HG03521 (cell line): ENCODE measurements around the gene RASSF3.

Experiments
- ATAC-seq: cut with Tn5 transposase; IDR thresholded peaks from one replicate; pipeline ENCODE4 v1.9.1; 2021; ENCODE audit warnings: mild to moderate bottlenecking, moderate library complexity; ENCODE audit not compliant: unreplicated experiment

RASSF3 gene

GRCh38 chr12:64667793-64668192, 57.5 kb downstream of the RASSF3 start:
- no peak for ATAC-seq

GRCh38 chr12:64669270-64669842, 59.1 kb downstream of the RASSF3 start:
- ATAC-seq: peak; percentile 53

GRCh38 chr12:64670019-64670418, 59.7 kb downstream of the RASSF3 start:
- no peak for ATAC-seq

DNA sequence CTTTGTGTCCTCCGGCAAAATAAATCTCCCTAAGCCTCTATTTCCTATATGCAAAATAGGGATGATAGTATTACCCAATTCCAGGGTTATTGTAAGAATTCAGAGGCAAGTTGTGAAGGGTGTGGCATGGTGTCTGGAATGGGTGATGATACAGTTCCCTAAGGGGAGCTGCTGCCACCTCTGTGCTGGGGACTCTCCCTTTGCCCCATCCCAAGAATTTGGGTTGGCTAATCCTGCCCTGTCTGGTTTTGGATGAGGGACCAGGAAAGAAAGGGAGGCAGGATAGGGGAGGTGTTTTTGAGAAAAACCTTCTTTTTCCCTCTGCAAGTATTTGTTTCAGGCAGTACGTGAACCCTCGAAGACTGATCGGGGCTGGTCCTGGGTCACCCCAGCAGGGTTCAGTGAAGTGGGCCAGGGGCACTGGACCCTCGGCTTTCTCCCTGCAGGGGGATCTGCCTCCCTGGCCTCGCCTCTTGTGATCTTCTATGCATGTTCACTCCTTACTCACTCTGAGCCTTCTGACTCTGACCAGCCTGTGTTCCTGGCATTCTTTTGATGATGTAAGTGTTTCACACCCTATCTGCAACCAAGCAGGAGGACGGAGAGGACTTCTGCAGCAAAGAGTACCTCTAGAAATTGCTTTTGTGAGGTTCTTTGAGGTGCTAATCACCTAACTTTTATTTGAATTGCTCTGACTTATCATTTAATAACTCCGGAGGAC, 60.8 kb downstream of the RASSF3 start:
- ATAC-seq: no peak

DNA sequence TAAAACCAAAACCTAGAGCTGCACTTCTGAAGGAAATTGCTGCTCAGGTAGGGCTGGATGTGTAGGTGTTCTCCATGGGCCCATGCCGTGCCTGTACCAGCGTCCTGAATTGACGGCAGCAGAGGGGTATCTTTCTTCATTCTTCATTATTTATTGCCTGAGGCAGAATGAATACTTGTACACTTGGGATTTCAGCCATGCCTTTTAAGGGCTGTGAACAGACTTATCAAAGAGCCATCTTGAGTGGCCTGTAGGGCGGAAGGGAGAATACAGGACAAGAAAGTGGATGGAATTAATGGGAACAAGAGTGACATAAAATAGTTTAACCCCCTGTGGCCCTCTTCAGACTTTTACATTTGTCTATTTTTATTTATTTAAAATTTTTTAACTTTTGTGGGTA, 61.4 kb downstream of the RASSF3 start:
- no peak for ATAC-seq

DNA sequence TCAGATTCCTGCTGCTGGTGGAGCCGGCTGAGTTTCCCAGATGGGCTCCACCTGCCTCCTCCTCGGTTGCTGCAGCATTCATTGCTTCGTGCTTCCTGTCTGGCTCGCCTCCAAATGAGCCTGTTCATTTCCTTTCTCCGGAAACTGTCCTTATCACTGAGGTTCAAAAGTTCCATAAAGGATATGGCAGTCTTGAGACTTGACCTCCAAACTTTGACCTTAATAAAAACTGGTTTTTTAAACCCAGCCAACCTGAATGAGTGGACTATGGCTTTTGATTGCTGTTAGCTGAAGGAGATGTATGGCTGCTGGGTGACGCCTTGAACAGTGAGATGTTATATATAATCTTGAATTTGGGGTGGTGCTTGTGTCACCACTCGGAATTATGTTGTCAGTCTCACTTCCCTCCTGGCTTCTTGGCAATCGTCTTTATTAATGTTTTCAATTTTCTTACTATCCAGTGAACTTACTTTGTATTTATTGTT, 62.7 kb downstream of the RASSF3 start:
- ATAC-seq: no peak

DNA sequence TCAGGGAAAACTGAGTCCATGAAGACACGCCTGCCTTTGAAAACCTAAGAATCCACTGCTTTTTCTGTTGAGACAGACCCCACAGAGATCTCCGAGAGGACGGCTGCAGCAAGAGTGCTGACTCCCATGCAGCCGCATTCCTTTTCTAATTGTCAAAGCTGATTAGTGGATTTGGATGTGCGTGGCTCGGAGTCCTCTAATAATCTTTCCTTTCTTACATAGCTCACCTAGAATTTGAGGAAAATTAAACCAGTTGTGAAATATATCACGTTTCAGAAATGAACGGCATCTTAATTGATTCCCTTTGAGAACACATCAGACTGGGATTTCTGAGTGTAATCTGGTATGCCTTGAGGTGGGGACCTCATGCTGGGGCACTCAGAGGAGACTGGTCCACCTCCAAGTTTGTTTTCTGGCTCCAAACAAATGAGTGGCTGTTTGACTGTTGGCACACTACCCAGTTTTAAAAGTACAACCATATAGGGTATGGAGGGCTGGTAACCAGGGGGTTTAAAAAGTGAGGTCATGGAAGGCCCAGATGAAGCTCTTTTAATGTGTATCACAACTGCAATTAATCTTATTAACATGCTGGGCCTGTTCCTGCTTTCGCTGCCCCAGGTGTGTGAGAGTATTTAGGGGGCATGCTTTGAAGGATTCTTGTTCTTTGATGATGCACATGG, 63.3 kb downstream of the RASSF3 start:
- ATAC-seq: no peak

- ATAC-seq: no peak
These were observed 64.2 kb downstream of the RASSF3 start for GRCh38 chr12:64674367-64674922.

- ATAC-seq: no peak
These were observed 65.5 kb downstream of the RASSF3 start for GRCh38 chr12:64675795-64676194.

DNA sequence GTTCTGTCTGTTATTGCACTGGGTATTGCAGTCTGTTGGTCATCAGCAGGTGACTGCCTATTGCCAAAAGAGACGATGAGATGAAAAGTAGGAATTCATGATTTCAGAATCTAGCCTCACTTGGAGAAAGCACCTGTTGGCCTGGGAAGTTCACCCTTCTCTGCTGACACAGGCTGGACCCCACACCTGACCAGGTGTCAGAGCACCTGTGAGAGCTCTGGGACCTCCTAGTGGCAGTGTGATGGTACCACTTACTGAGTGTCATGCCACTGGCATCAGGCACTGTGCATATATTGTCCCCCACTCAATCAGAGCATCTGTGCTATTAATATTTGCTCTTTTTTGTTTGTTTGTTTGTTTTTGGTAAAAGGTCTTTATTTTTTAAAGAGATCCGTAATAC, 68.0 kb downstream of the RASSF3 start:
- ATAC-seq: no peak

- no peak for ATAC-seq
These were observed 68.5 kb downstream of the RASSF3 start for GRCh38 chr12:64678835-64679234.

DNA sequence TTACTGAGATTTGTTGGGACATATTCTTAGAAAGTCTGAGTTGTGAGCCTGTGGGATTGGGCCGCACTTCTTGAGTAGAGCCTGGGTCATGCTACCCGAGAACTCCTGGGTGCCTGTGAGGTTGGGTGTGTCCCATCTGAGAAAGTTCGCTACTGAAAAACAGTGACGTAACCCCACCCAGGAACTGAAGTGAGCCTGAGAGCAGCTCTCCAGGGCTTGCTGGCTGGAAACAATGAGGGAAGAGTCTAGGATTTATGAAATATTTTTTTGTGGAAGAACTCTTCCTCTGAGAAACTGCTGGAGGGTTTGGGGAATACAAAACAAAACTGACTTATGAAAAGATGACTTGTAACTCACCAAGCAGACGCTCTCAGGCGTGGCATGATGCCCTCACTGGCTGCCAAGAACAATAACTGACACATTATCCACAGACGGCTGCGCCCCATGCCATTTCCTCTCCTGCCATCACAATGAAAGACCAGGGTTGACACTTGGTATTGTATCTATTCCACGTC, 69.2 kb downstream of the RASSF3 start:
- ATAC-seq: peak; percentile 59

DNA sequence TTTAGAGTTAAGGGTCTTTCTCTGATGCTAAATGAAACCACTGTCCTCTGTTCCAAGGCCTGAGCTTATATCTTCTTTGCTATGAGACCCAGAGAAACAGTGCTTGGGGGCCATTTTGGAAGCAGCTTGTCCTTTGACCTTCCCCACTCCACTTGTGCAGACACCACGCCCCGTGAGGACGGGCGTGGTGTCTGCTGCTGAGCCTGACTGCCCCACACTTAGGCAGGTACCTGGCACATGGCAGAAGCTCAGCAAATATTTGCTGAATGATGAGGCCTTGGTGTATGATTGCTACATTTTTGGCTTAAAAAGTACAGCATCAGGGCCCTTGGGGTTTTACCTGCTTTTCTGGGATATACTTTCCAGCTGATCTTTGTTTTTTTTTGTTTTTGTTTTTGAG, 69.9 kb downstream of the RASSF3 start:
- ATAC-seq: no peak

DNA sequence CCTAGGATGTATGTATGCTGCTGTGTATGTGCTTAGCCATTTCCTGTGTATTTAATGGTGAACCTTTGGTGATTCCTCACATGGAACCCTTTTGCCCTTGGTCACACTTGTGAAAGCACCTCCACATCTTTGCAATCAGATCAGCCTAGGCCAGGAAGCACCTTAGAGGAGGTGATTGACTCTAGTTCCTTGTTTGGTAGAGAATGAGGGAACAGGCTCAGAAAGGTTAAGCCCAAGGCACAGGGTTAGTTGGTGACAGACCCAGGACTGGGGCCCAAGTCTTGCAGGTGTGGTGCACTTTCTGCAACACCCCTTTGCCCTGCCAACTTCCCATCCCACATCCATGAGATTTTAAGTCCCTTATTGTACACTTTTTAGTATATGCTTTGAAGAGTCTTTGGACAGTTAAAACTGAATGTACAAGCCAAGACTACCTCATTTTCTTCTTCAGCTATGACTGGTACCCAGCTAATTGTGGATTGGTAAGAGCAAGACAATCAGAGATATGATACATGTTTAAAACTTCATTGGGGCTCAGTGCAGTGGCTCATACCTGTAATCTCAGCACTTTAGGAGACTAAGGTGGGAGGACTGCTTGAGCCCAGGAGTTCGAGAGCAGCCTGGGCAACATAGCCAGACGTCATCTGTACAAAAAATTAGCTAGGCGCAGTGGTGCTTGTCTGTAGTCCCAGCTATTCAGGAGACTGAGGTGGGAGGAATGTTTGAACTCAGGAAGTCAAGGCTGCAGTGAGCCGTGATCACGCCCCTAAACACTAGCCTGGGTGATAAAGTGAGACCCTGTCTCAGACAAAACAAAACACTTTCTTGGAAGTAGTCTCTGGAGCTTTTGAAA, 71.1 kb downstream of the RASSF3 start:
- no peak for ATAC-seq

DNA sequence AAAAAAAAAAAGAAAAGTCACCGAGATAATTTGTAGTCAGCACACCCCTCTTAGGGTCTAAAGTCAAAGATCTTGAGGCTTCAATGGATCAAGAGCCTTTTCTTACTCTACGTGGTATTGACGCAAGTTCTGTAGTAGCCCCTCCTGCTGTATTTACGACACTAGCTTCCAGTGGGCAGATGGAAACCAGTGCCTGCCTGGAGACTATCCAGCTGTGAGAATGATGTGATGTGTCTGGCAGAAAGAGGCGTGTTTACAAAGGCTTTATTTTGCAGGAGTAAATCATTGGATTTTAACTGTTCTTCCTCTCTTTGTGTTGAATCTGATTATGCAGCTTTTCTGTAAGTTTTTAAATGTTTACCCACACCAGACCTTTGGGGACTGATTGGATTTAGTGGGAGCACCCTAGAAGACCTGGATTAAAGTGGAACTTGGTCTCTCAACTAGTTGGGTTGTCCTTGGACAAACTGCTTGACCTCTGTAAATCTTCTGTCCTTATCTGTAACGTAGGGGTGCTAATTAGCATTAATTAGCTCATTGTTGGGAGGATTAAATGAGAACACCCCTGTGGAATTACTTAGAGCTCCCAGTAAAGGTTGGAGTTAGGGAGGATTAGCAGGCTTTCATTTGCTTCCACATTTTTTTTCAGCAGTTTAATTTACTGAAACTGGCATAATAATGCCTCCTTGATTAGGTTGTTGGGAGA, 72.4 kb downstream of the RASSF3 start:
- ATAC-seq: no peak

GRCh38 chr12:64683816-64684543, 73.7 kb downstream of the RASSF3 start:
- ATAC-seq: no peak

GRCh38 chr12:64685050-64685449, 74.8 kb downstream of the RASSF3 start:
- no peak for ATAC-seq

DNA sequence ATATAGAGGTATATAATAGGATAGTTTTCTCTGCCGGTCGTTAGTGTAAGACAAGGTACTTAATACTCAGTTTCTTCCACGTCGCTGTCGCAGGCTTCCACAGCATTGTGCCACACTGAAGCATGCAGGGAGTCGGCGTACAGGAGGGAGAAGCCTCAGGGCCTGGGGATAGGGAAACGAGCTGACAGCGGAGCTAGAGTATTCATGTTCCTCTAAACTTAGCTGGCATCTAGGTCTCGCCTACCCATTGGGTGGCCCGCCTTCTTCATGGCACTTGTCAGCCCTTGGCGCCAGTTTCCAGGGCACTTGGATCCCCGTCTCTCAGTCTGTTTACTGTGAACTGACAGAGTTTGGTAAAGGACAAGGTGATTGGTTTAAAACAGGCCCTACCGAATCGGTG, 75.3 kb downstream of the RASSF3 start:
- ATAC-seq: no peak

DNA sequence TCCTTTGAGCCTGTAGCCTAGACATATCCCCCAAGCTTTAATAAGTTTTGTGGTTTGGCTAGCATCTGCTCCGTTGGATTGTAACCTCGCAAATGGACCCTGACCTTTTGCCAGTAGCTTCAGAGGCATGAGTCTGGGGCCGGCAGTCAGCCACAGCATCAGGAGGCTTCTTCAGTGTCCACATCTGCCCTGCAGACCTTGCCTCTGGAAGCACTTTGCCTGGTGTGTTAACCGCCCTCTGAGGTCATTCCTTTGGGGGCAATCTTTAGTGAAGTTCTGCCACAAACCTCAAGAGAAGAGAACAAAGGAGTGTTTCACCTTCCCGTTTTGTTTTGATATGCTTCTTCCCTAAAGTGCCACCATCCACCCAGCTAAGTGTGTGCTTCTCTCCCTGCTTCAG, 77.5 kb downstream of the RASSF3 start:
- ATAC-seq: no peak
